OCI-LY3 (cell line): ENCODE results near the gene RBM34.

Experiments used
- H2AFZ ChIP-seq: fragments of 200-600, 300-600 bp; shearing (Covaris generic); 2 replicates; pipeline ENCODE4 v1.6.0; 2014; ENCODE audit warnings: antibody characterized with exemption, low read depth, low read length
- H3K27ac ChIP-seq: fragments of 200-600, 300-600 bp; sonication (generic); 2 replicates; pipeline ENCODE4 v1.5.1; 2014; ENCODE audit warnings: mild to moderate bottlenecking, low read length, moderate library complexity, mixed read lengths
- H3K27me3 ChIP-seq: fragments of 200-600, 300-600 bp; sonication (generic); 2 replicates; pipeline ENCODE4 v1.6.1; 2014; ENCODE audit warnings: low read depth, low read length, mixed read lengths
- H3K36me3 ChIP-seq: fragments of 200-600, 300-600 bp; sonication (generic); replicated peaks from 2 replicates; pipeline ENCODE3; 2014; ENCODE audit warnings: low read depth, low read length, mixed read lengths
- H3K4me1 ChIP-seq: fragments of 300-600, 200-600 bp; sonication (generic); 2 replicates; pipeline ENCODE4 v1.6.1; 2014; ENCODE audit warnings: low read length, mixed read lengths
- H3K4me2 ChIP-seq: fragments of 200-600, 300-600 bp; sonication (generic); 2 replicates; pipeline ENCODE4 v1.6.1; 2014; ENCODE audit warnings: low read length, mixed read lengths
- H3K4me3 ChIP-seq: fragments of 300-600, 200-600 bp; sonication (generic); 2 replicates; pipeline ENCODE4 v1.5.1; 2014; ENCODE audit warnings: antibody characterized with exemption, mild to moderate bottlenecking, low read length, moderate library complexity
- H3K79me2 ChIP-seq: fragments of 300-600, 200-600 bp; shearing (Covaris generic); 2 replicates; pipeline ENCODE4 v1.6.1; 2014; ENCODE audit warnings: mild to moderate bottlenecking, low read length, mixed read lengths
- H3K9ac ChIP-seq: fragments of 300-600, 200-600 bp; shearing (Covaris generic); 2 replicates; pipeline ENCODE4 v1.6.0; 2014; ENCODE audit warnings: mild to moderate bottlenecking, low read length, moderate library complexity
- H3K9me3 ChIP-seq: fragments of 200-600, 300-600 bp; shearing (Covaris generic); 2 replicates; pipeline ENCODE4 v1.6.1; 2014; ENCODE audit warnings: low read length, mixed read lengths; ENCODE audit not compliant: insufficient read depth
- H4K20me1 ChIP-seq: fragments of 200-600, 300-600 bp; sonication (generic); 2 replicates; pipeline ENCODE4 v1.6.1; 2016; ENCODE audit warnings: low read length, mixed read lengths; ENCODE audit not compliant: insufficient read depth
- EZH2phosphoT487 ChIP-seq: fragments of 200-600 bp; shearing (Covaris generic); IDR thresholded peaks from 2 replicates; pipeline ENCODE4 v1.6.1; 2018; ENCODE audit warnings: antibody characterized with exemption, mixed run types, low read depth
- TF ChIP-seq, protein P1 (sequence below): fragments of 200-600, 300-600 bp; sonication (generic); IDR thresholded peaks from 2 replicates; pipeline ENCODE4 v1.5.1; 2014; ENCODE audit warnings: antibody characterized with exemption, low read length, low read depth

The RBM34 gene, protein sequence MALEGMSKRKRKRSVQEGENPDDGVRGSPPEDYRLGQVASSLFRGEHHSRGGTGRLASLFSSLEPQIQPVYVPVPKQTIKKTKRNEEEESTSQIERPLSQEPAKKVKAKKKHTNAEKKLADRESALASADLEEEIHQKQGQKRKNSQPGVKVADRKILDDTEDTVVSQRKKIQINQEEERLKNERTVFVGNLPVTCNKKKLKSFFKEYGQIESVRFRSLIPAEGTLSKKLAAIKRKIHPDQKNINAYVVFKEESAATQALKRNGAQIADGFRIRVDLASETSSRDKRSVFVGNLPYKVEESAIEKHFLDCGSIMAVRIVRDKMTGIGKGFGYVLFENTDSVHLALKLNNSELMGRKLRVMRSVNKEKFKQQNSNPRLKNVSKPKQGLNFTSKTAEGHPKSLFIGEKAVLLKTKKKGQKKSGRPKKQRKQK

DNA sequence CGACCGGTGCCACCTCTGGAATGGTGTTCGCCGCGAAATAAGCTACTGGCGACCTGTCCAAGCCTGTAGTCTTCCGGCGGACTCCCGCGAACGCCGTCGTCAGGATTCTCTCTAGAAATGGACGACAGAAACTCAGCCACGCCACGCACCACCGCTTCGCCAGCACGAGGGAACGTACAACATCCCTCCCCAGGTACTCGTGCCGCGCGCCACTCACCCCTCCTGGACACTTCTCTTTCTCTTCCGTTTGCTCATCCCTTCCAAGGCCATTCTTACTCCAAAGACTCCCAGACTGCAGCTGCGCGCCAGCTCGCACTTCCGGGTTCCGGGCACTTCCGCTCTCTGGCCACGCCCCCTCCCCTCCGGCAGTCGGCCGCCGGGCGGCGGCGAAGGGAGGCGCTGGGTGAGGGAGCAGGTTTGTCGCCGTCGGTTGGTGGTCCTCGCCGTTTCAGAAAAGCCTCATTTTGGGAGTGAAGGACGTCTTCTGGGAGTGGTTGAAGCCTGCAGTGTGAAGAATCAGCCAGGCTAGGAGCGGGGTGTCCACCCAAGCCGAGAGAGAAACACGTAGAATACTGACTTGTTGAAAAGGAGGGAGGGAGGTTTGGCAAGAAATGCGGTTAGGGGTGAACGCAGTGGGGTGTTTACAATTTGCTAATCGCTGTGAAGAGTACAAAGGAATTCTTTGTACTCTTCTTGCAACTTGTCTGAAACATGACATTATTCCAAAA lies at the start of gene RBM34:
TSS of gene RBM34 (minus strand) at position 294 of the 728 bp plus-strand sequence. CDS start at position 270, 24 bp downstream.
- Histone ChIP-seq H3K9me3 (no peaks in the 10 kb centered on the region), H3K4me1 (peaks cover 10% of the 10 kb centered on the region), H3K27ac (peak within 1 kb of the TSS; percentile 49), H4K20me1 (no peaks in the 10 kb centered on the region; the same call in 1 of the 2 replicates), H3K4me2 (peak within 1 kb of the TSS; percentile 70), H3K9ac (peak within 1 kb of the TSS; percentile 75), H3K79me2 (peaks cover 16% of the 10 kb centered on the region), H2AFZ (peak within 1 kb of the TSS; percentile 93), H3K27me3 (no peaks in the 10 kb centered on the region), H3K36me3 (peaks cover 24% of the 10 kb centered on the region), H3K4me3 (peak within 1 kb of the TSS; percentile 82)
- TF ChIP-seq, protein P1, sequence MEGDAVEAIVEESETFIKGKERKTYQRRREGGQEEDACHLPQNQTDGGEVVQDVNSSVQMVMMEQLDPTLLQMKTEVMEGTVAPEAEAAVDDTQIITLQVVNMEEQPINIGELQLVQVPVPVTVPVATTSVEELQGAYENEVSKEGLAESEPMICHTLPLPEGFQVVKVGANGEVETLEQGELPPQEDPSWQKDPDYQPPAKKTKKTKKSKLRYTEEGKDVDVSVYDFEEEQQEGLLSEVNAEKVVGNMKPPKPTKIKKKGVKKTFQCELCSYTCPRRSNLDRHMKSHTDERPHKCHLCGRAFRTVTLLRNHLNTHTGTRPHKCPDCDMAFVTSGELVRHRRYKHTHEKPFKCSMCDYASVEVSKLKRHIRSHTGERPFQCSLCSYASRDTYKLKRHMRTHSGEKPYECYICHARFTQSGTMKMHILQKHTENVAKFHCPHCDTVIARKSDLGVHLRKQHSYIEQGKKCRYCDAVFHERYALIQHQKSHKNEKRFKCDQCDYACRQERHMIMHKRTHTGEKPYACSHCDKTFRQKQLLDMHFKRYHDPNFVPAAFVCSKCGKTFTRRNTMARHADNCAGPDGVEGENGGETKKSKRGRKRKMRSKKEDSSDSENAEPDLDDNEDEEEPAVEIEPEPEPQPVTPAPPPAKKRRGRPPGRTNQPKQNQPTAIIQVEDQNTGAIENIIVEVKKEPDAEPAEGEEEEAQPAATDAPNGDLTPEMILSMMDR: no peak
- no peak for TF ChIP-seq EZH2phosphoT487

DNA sequence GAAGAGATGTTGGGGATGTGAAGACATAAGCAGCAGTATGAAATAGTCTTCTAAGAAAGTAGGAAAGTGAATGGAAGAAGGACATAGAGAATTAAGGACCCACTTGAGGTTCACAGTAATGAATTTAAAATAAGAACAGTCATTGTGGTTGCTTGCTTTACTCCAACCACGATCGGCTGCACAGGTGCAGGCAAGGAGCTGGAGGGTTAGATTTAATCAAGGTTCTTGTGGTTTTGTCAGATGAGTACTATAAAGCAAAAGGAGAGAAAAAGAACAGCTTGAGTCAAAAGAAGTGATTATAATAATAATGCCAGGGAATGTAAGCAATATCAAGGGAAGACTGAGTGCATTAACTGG lies 46.1 kb upstream of the RBM34 start:
- Histone ChIP-seq H3K9ac (no peak overlapping the region), H3K79me2 (no peaks in the 10 kb centered on the region), H3K4me3 (no peak overlapping the region), H3K9me3 (no peaks in the 10 kb centered on the region), H3K4me1 (no peaks in the 10 kb centered on the region), H3K4me2 (no peak overlapping the region), H3K36me3 (peaks cover 11% of the 10 kb centered on the region), H4K20me1 (peaks cover 3% of the 10 kb centered on the region; the same call in 1 of the 2 replicates), H3K27me3 (no peaks in the 10 kb centered on the region), H2AFZ (no peak overlapping the region), H3K27ac (no peak overlapping the region)
- TF ChIP-seq EZH2phosphoT487: no peak
- TF ChIP-seq, protein P1: no peak

DNA sequence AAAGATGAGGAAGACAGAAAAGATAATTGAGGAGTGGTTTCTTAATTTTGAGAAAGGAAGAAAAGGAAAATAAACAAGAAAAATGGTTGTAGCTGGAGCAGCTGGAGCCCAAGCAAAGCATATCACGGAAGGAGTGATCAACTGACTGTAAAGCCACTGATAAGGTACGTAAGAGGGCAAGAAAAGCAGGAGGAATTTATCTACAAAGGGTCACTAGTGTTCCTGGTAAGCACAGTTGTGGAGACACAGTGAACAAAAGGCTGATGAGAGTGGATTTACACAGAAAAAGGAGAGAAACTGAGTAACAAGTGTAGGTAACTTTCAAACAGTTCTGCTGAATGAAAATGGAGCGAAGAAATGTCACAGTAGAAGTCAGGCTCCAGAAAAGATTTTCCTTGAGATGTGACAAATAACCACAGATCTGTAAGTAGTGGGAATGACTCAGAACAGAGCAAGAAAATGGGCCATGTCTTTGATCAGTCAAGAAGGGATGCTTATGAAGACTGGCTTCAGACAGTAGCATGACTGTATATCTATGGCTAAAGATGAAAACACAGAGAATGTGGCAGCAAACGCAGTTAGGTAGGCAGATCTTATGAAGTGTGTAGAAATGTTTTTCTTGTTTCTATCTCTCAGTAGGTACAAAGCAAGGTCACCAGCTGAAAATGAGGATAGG lies 45.6 kb upstream of the RBM34 start:
- peaks cover 3% of the 10 kb centered on the region; the same call in 1 of the 2 replicates for H4K20me1 ChIP-seq
- no peak overlapping the region for H3K4me2 ChIP-seq
- no peak overlapping the region for H3K4me3 ChIP-seq
- H3K9me3 ChIP-seq: no peaks in the 10 kb centered on the region
- no peaks in the 10 kb centered on the region for H3K4me1 ChIP-seq
- H2AFZ ChIP-seq: no peak overlapping the region
- no peak for TF ChIP-seq EZH2phosphoT487
- TF ChIP-seq, protein P1: no peak
- H3K9ac ChIP-seq: no peak overlapping the region
- no peak overlapping the region for H3K27ac ChIP-seq
- H3K27me3 ChIP-seq: no peaks in the 10 kb centered on the region
- peaks cover 11% of the 10 kb centered on the region for H3K36me3 ChIP-seq
- H3K79me2 ChIP-seq: no peaks in the 10 kb centered on the region
